CD4-positive, CD25-positive, alpha-beta regulatory T cell (primary cell): ENCODE results near the gene OXA1L. TPM values are rescaled to one million over a fixed set of nuclear protein-coding genes. Genes with fewer than 3 reads are reported as not detected.
A peak's percentile ranks its signal among the peaks of the same experiment; 100 is the strongest.
"Not testable (repeated sequence)": the region's sequence is repeated elsewhere in the genome, so short reads cannot be mapped to it uniquely, and the experiment has no call there.

Experiments used
- ATAC-seq, 2 donors: fragments of 150-1000 bp; cut with Tn5 transposase; one replicate each; pipeline ENCODE4 v1.10.0; 2021; ENCODE audit warnings: low read depth in 2 of 2, moderate number of reproducible peaks in 2 of 2, moderate library complexity in 1 of 2
- DNase-seq, 3 donors: peaks; one replicate each; pipeline versions ENCODE4 v3.0.0 to v3.0.0-alpha.2; 2012 to 2022; ENCODE audit warnings: mixed read lengths in 1 of 3
- H3K27ac ChIP-seq: one replicate; pipeline ENCODE4 v1.7.0; 2013; ENCODE audit warnings: mild to moderate bottlenecking, low read length; ENCODE audit not compliant: insufficient read depth, poor library complexity, severe bottlenecking
- H3K27me3 ChIP-seq: one replicate; pipeline ENCODE4 v1.7.0; 2013; ENCODE audit warnings: low read length; ENCODE audit not compliant: control insufficient read depth, insufficient read depth
- H3K36me3 ChIP-seq: one replicate; pipeline ENCODE4 v1.7.0; 2013; ENCODE audit warnings: mild to moderate bottlenecking, low read length, moderate library complexity; ENCODE audit not compliant: control insufficient read depth, insufficient read depth
- H3K4me1 ChIP-seq: 2 replicates; pipeline ENCODE4 v1.7.0; 2013; ENCODE audit warnings: mild to moderate bottlenecking, low read length; ENCODE audit not compliant: insufficient read depth, control insufficient read depth, poor library complexity, severe bottlenecking
- H3K4me3 ChIP-seq: one replicate; pipeline ENCODE4 v1.7.0; 2013; ENCODE audit warnings: low read depth, mild to moderate bottlenecking, low read length, moderate library complexity
- H3K9me3 ChIP-seq, 2 experiments: 1 replicate in 1 of 2; 2 replicates in 1 of 2; pipeline ENCODE4 v1.7.0; 2013; ENCODE audit warnings: low read length in 2 of 2, mild to moderate bottlenecking in 1 of 2, moderate library complexity in 1 of 2; ENCODE audit not compliant: control insufficient read depth in 2 of 2
- H3K27ac Mint-ChIP-seq, 3 donors: one replicate each; pipeline ENCODE4 v1.8.0; 2020 to 2022; ENCODE audit warnings: mild to moderate bottlenecking in 3 of 3, mixed read lengths in 3 of 3, moderate library complexity in 2 of 3
- H3K27me3 Mint-ChIP-seq: one replicate; pipeline ENCODE4 v1.8.0; 2022; ENCODE audit warnings: mild to moderate bottlenecking, mixed read lengths
- H3K36me3 Mint-ChIP-seq: one replicate; pipeline ENCODE4 v1.8.0; 2020; ENCODE audit warnings: mixed read lengths
- H3K4me1 Mint-ChIP-seq, 4 donors: one replicate each; pipeline ENCODE4 v1.8.0; 2020 to 2022; ENCODE audit warnings: mixed read lengths in 4 of 4, mild to moderate bottlenecking in 1 of 4
- H3K4me3 Mint-ChIP-seq, 4 donors: one replicate each; pipeline ENCODE4 v1.8.0; 2020 to 2022; ENCODE audit warnings: mild to moderate bottlenecking in 4 of 4, mixed read lengths in 4 of 4, moderate library complexity in 3 of 4
- H3K9me3 Mint-ChIP-seq, 7 donors: one replicate each; pipeline ENCODE4 v1.8.0; 2020 to 2022; ENCODE audit warnings: mixed read lengths in 7 of 7, mild to moderate bottlenecking in 3 of 7, moderate library complexity in 2 of 7
- polyA plus RNA-seq, 4 donors: library from polyadenylated mRNA; unstranded; fragments of 300-500 nt; fragmentation: Illumina TruSeq; gene quantifications; one replicate each; pipeline ENCODE4 v1.2.3, GENCODE V29; 2021
- total RNA-seq: library from RNA; stranded (reverse); gene quantifications from one replicate; pipeline ENCODE4 v1.2.3, GENCODE V29; 2022

The OXA1L gene
- total and polyA plus RNA-seq, 5 donors from 2014 or later = 62.6 to 155 (median 83.2) TPM

- no peaks in the 10 kb centered on the region for H3K9me3 ChIP-seq
- DNase-seq (no peak), ATAC-seq (no peak)
- no peaks in the 10 kb centered on the region for H3K27me3 ChIP-seq
- H3K4me3 ChIP-seq = no peak overlapping the region
- no peaks in the 10 kb centered on the region for H3K36me3 ChIP-seq
- Mint-ChIP-seq H3K27ac (no peak overlapping the region), H3K36me3 (no peaks in the 10 kb centered on the region), H3K4me1 (peaks cover 0 to 4% (median 0%) of the 10 kb centered on the region in 4 donors), H3K4me3 (no peak overlapping the region), H3K9me3 (no peaks in the 10 kb centered on the region), H3K27me3 (peaks cover 14% of the 10 kb centered on the region)
- no peak overlapping the region for H3K27ac ChIP-seq
- no peaks in the 10 kb centered on the region for H3K4me1 ChIP-seq
These were observed 32.7 kb upstream of the OXA1L start for GRCh38 chr14:22733829-22734228.

GRCh38 chr14:22735096-22735495 is 31.4 kb upstream of the OXA1L start:
- no peaks in the 10 kb centered on the region for H3K36me3 Mint-ChIP-seq
- H3K36me3 ChIP-seq = no peaks in the 10 kb centered on the region
- no peaks in the 10 kb centered on the region for H3K4me1 ChIP-seq
- ATAC-seq (no peak), DNase-seq (no peak)
- H3K27me3 Mint-ChIP-seq = peaks cover 14% of the 10 kb centered on the region
- no peaks in the 10 kb centered on the region for H3K27me3 ChIP-seq
- H3K27ac Mint-ChIP-seq = no peak overlapping the region
- no peaks in the 10 kb centered on the region for H3K9me3 ChIP-seq
- no peak overlapping the region for H3K27ac ChIP-seq
- H3K4me3 ChIP-seq = no peak overlapping the region
- peaks cover 0 to 2% (median 0%) of the 10 kb centered on the region in 7 donors for H3K9me3 Mint-ChIP-seq
- H3K4me3 Mint-ChIP-seq = no peak overlapping the region
- H3K4me1 Mint-ChIP-seq = peaks cover 0 to 4% (median 0%) of the 10 kb centered on the region in 4 donors

GRCh38 chr14:22736384-22736783 is 30.1 kb upstream of the OXA1L start:
- H3K9me3 Mint-ChIP-seq, H3K36me3 Mint-ChIP-seq, H3K4me3 ChIP-seq, H3K4me3 Mint-ChIP-seq, ATAC-seq, DNase-seq, H3K4me1 Mint-ChIP-seq, H3K27ac ChIP-seq, H3K4me1 ChIP-seq, H3K9me3 ChIP-seq, H3K36me3 ChIP-seq, H3K27ac Mint-ChIP-seq, H3K27me3 ChIP-seq: not testable (repeated sequence)
- H3K27me3 Mint-ChIP-seq = peaks cover 12% of the 10 kb centered on the region

GRCh38 chr14:22737052-22737451 is 29.4 kb upstream of the OXA1L start:
- peak in 1 of 2 donors; percentile 20 for ATAC-seq
- Mint-ChIP-seq H3K27ac (peak overlapping the region in 1 of 3 donors; percentile 38), H3K27me3 (peaks cover 6% of the 10 kb centered on the region)

GRCh38 chr14:22739423-22739822 is 27.1 kb upstream of the OXA1L start:
- Histone ChIP-seq H3K4me1 (no peaks in the 10 kb centered on the region), H3K36me3 (no peaks in the 10 kb centered on the region), H3K27me3 (peaks cover 3% of the 10 kb centered on the region), H3K9me3 (no peaks in the 10 kb centered on the region), H3K4me3 (no peak overlapping the region), H3K27ac (no peak overlapping the region)
- H3K36me3 Mint-ChIP-seq = no peaks in the 10 kb centered on the region
- H3K4me3 Mint-ChIP-seq = no peak overlapping the region
- no peak for DNase-seq
- no peak for ATAC-seq
- peaks cover 0 to 2% (median 0%) of the 10 kb centered on the region in 7 donors for H3K9me3 Mint-ChIP-seq
- H3K27me3 Mint-ChIP-seq = peaks cover 13% of the 10 kb centered on the region
- peaks cover 0 to 4% (median 0%) of the 10 kb centered on the region in 4 donors for H3K4me1 Mint-ChIP-seq
- no peak overlapping the region for H3K27ac Mint-ChIP-seq

More at GRCh38 chr14:22737052-22737451, 29.4 kb upstream of the OXA1L start:
- Histone ChIP-seq H3K9me3 (no peaks in the 10 kb centered on the region), H3K27ac (no peak overlapping the region), H3K27me3 (peaks cover under 1% of the 10 kb centered on the region), H3K36me3 (no peaks in the 10 kb centered on the region), H3K4me1 (no peaks in the 10 kb centered on the region), H3K4me3 (no peak overlapping the region)
- DNase-seq = peak in 1 of 3 donors; percentile 77
- Mint-ChIP-seq H3K9me3 (peaks cover 0 to 2% (median 0%) of the 10 kb centered on the region in 7 donors), H3K4me3 (no peak overlapping the region), H3K36me3 (no peaks in the 10 kb centered on the region), H3K4me1 (peaks cover 0 to 4% (median 0%) of the 10 kb centered on the region in 4 donors)

GRCh38 chr14:22740020-22740419 is 26.5 kb upstream of the OXA1L start:
- Histone ChIP-seq H3K27ac (no peak overlapping the region), H3K4me3 (no peak overlapping the region), H3K9me3 (no peaks in the 10 kb centered on the region), H3K4me1 (no peaks in the 10 kb centered on the region), H3K27me3 (peaks cover 3% of the 10 kb centered on the region), H3K36me3 (no peaks in the 10 kb centered on the region)
- Mint-ChIP-seq H3K27me3 (peaks cover 13% of the 10 kb centered on the region), H3K36me3 (no peaks in the 10 kb centered on the region), H3K9me3 (peaks cover 0 to 2% (median 0%) of the 10 kb centered on the region in 7 donors), H3K4me1 (peaks cover 0 to 4% (median 0%) of the 10 kb centered on the region in 4 donors), H3K27ac (no peak overlapping the region), H3K4me3 (no peak overlapping the region)
- DNase-seq (no peak), ATAC-seq (no peak)

- Histone ChIP-seq H3K27ac (no peak overlapping the region), H3K9me3 (no peaks in the 10 kb centered on the region), H3K36me3 (no peaks in the 10 kb centered on the region), H3K27me3 (no peaks in the 10 kb centered on the region), H3K4me3 (no peak overlapping the region), H3K4me1 (no peaks in the 10 kb centered on the region)
- Mint-ChIP-seq H3K9me3 (no peaks in the 10 kb centered on the region), H3K4me1 (peaks cover 0 to 8% (median 2%) of the 10 kb centered on the region in 4 donors), H3K36me3 (no peaks in the 10 kb centered on the region), H3K4me3 (no peak overlapping the region), H3K27ac (no peak overlapping the region), H3K27me3 (peaks cover 38% of the 10 kb centered on the region)
- DNase-seq = no peak
- ATAC-seq = no peak
These were observed 18.7 kb upstream of the OXA1L start for GRCh38 chr14:22747769-22748168.

GRCh38 chr14:22748206-22748605 is 18.3 kb upstream of the OXA1L start:
- no peaks in the 10 kb centered on the region for H3K4me1 ChIP-seq
- no peaks in the 10 kb centered on the region for H3K27me3 ChIP-seq
- Mint-ChIP-seq H3K27me3 (peaks cover 39% of the 10 kb centered on the region), H3K36me3 (no peaks in the 10 kb centered on the region), H3K9me3 (no peaks in the 10 kb centered on the region), H3K4me1 (peaks cover 0 to 8% (median 2%) of the 10 kb centered on the region in 4 donors), H3K27ac (no peak overlapping the region), H3K4me3 (no peak overlapping the region)
- ATAC-seq (no peak), DNase-seq (no peak)
- no peaks in the 10 kb centered on the region for H3K9me3 ChIP-seq
- H3K4me3 ChIP-seq = no peak overlapping the region
- no peaks in the 10 kb centered on the region for H3K36me3 ChIP-seq
- H3K27ac ChIP-seq = no peak overlapping the region
